ENCODE measurements around the gene LRRC14B.
"Not testable (repeated sequence)": the region's sequence is repeated elsewhere in the genome, so short reads cannot be mapped to it uniquely, and the experiment has no call there.

The LRRC14B gene

DNA sequence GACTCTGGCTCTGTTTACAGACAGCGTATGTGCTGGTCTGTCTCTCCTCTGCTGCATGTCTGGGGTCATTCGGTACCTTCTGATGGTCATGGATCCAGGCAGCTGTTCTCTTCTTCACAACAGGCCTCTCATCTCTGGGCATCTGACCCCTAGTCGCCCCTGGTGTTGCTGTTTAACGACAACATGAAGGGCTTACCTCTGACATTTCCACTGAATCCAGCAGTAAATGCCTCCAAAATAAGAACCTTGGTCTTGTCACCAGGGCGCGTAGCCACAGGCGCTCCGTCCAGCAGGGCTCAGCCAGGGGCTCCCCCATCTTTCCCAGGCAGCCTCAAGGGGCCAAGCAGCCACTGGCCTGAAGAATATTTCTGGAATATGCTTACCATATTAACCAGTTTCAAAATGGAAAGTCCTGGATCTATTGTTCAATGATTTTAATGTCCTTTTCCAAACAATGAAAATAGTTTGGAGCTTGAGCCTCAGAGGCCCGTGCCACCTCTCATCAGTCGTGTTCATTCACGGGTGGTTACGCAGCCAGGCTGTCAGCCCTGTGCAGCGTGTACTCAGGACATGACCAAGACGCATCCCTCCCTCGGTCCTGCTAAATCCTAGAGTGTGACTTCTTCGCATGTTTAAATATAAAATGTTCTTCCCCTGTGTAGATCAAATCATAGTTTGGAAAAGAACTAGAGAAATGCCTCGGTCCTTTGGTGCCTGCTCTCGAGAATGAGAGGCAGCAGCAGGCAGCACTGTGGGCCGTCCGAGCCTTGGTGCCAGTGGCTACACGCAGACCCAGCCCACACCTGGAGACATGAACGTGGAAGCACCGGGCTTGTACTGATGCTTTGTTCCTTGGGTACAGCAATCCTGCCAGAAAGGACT, 30.1 kb upstream of the LRRC14B start:
- no peak for DNase-seq

DNA sequence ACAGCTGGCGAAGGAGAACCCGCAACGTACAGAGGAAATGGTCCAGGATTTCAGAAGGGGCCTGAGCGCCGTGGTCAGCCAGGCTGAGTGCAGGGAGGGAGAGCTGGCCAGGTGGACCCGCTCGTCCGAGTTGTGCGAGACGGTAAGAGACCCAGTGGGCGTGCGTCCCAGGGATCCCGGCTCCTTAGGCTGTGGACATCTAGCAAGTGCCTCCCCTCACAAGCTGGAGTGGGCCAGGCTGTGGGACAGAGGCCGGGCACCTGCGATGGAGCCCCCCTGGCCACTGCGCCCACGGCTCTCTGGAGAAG, 29.5 kb upstream of the LRRC14B start:
- no peak for DNase-seq

DNA sequence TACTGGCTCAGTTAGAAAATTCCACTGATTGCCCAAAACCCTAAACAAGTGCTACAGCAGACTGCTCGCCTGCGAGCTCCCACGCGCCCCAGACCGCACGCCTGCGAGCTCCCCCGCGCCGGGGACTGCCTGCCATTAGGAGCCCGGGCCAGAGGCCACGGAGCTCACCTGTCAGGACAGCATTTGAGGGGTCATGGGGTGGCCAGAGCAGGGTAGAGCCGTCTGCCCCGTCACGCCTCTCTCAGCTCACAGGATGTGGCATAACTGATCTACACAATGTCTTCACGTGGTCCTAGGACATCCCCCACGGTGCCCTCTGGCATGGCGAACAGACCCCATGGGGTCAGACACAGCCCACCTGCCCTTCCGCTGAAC, 29.1 kb upstream of the LRRC14B start:
- DNase-seq: no peak

DNA sequence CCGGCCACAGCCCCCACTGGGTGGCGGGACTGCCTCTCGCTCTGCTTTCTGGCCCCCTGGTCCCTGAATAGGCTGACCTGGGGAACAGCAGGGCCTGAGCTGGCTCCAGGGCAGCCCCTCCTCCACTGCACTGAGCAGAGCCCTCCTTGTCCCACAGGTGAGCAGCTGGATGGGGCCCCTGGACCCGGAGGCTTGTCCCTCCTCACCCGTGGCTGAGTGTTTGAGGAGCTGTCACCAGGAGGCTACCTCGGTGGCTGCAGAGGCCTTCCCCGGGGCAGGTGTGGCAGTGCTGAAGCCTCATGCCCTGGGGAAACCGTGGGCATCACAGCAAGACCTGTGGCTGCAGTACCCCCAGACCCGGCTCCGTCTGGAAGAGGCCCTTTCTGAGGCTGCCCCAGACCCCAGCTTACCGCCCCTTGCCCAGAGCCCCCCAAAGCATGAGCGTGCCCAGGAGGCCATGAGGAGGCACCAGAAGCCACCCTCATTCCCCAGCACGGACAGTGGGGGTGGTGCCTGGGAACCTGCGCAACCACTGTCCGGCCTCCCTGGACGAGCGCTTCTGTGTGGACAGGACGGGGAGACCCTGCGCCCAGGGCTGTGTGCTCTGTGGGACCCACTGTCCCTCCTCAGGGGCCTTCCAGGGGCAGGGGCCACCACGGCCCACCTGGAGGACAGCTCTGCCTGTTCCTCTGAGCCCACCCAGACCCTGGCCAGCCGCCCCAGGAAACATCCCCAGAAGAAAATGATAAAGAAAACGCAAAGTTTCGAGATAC, 28.5 kb upstream of the LRRC14B start:
- no peak for DNase-seq

DNA sequence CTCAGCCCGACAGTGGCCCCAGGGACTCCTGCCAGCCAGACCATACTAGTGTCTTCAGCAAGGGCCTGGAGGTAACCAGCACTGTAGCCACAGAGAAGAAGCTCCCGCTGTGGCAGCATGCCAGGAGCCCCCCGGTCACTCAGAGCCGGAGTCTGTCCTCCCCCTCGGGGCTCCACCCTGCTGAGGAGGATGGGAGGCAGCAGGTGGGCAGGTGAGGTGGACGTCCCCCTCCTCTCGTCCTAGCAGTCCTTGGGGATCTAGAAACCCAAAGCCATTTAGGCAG, 28.0 kb upstream of the LRRC14B start:
- DNase-seq: no peak

DNA sequence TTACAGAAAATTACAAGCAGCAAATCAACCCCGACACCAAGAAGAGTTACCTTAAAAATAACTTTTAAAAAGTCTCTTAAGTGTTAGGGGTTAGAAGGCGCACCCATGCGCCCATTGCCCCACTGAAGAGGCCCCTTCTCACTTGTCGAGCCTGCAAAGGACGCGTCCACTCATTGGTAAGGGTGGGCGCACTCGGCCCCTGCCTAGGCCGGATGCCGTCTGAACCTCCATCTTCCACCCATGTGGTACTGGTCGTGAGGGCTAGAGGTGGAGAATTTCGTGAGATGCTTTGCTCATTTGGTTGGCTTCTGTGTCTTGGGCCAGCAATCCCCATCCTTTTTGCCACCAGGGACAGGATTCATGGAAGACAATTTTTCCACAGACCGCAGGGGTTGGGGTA, 27.5 kb upstream of the LRRC14B start:
- no peak for DNase-seq

DNA sequence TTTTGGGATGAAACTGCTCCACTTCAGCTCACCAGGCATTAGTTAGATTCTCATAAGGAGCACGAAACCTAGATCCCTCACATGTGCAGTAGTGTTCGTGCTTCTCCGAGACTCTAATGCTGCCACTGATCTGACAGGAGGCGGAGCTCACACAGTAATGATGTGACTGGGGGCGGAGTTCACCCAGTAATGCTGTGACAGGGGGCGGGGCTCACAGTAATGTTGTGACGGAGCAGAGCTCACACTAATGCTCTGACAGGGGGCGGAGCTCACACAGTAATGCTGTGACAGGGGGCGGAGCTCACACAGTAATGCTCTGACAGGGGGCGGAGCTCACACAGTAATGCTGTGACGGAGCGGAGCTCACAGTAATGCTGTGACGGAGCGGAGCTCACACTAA, 27.1 kb upstream of the LRRC14B start:
- DNase-seq: no peak

DNA sequence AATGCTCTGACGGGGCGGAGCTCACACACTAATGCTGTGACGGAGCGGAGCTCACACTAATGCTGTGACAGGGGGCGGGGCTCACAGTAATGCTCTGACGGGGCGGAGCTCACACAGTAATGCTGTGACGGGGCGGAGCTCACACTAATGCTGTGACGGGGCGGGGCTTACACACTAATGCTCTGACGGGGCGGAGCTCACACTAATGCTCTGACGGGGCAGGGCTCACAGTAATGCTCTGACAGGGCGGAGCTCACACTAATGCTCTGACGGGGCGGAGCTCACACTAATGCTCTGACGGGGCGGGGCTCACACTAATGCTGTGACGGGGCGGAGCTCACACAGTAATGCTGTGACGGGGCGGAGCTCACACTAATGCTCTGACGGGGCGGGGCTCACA, 26.5 kb upstream of the LRRC14B start:
- not testable (repeated sequence) for DNase-seq

DNA sequence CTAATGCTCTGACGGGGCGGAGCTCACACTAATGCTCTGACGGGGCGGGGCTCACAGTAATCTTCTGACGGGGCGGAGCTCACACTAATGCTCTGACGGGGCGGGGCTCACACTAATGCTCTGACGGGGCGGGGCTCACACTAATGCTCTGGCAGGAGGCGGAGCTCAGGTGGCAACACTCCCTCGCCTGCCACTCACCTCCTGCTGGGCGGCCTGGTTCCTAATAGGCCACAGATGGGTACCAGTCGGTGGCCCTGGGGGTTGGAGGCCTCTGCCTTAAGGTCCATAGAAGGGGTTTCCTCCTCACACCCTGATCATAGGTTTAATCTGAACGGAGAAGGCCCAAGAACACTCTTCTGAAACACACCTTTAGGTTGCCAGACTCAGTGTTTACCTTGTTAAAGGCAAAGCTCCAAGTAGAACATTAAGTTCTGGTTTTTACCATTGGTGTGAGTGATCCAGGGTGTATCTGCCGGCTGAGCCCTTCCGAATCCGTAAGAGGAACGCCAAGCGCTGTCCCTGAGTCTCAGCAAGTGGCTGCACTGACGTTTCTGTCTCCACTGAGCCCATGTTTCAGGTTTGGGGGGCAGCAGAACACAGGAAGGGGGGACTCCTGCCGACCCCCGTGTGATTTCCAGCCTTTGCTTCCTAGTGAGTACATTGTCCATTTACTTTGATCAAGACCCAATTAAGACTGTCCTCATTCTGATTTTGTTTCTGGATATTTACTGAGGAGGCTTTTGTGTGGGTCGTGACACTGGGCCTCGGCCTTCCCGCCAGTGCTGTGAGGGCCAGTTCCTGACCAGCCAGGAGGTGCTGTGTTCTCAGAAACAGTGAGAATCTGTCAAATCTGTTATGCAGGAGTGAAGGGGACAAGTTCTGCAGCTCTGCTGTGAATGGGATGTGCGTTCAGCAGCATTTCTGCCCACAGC, 24.6 kb upstream of the LRRC14B start:
- no peak for DNase-seq

DNA sequence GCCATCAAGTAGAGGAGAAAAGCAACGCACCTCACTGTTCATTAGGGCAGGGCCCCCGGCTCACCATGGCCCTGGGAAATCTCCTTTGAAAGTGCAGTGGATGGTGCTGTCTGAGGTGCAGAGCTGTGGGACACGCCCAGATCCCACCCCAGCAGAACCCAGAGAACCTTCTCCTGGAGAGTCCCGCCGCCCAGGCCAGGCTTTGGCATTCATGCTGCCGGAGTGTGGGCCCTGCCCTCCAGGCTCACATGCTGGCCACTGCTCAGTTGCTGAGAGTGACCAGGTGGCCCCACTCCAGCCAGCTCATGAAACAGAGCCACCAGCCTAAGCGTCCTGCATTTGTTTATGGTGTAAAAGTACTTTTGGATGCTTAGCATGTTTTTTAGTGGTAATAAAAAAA, 23.8 kb upstream of the LRRC14B start:
- DNase-seq: no peak

DNA sequence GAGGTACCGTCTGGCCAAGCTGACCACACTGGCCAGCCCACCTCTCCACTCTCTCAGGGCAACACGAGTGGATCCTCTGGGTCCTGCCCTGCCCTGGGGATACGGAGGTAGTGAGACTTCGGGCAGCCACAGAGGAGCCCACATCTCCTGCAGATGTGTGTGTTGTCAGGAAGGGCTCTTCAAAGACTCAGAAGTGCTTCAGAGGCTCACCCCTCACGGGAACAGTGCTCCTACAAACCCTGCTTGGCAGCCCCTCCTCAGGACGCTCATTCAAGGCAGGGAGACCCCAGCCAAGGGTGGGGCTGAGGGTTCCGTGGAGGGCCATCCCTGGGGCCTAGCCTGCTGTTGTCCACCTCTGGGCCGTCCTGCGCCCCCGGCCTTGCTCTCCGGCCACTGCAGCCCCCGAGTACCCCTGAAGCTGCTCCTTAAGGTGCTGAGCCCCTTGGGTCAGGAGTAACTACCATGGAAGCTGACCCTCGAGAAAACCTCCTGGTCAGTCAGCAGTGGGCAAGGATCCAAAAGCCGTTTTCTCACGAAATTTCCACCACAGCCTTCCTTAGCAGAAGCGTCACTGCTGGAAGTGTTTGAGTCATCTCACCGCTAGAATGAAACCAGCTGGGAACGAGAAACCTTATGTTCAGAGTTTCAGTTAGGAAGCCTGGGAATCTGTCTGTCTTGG, 23.2 kb upstream of the LRRC14B start:
- no peak for DNase-seq

DNA sequence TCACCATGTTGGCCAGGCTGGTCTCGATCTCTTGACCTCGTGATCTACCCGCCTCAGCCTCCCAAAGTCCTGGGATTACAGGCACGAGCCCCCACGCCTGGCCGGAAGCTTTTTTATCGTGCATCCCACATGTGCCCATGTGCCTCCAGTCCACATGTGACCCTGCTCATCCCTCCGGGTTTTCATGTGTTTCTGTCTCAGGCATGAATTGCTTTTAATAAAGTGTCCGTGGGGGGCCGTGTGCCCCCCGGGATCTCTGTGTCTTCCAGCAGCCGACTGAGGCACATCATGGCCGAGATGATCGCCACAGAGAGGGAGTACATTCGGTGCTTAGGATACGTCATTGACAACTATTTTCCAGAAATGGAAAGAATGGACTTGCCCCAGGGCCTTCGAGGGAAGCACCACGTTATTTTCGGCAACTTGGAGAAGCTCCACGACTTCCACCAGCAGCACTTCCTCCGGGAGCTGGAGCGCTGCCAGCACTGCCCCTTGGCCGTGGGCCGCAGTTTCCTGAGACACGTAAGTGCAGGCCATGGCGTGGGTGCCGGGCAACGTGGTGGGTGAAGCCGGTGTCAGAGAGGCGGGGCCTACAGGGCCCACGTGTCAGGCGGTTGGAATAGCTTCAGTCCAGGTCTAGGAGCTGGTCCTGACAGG, 22.1 kb upstream of the LRRC14B start:
- DNase-seq: no peak

DNA sequence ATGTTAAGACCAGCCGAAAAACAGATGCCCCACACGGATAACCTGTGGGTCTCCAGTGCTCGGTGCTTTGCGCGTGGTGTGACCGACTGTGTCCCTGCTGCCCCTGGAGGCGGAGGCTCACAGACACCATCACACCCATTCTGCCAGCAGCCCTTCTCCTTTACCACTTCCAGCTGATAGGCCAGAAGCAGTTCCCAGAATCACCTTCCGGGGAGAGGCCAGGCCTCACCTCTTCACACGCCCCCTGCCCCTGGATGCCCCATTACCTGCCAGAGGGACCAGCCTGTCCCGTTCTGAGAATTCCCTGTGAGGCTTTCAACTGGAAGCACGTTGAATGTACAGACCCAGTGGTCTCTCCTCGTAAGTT, 21.6 kb upstream of the LRRC14B start:
- DNase-seq: no peak

DNA sequence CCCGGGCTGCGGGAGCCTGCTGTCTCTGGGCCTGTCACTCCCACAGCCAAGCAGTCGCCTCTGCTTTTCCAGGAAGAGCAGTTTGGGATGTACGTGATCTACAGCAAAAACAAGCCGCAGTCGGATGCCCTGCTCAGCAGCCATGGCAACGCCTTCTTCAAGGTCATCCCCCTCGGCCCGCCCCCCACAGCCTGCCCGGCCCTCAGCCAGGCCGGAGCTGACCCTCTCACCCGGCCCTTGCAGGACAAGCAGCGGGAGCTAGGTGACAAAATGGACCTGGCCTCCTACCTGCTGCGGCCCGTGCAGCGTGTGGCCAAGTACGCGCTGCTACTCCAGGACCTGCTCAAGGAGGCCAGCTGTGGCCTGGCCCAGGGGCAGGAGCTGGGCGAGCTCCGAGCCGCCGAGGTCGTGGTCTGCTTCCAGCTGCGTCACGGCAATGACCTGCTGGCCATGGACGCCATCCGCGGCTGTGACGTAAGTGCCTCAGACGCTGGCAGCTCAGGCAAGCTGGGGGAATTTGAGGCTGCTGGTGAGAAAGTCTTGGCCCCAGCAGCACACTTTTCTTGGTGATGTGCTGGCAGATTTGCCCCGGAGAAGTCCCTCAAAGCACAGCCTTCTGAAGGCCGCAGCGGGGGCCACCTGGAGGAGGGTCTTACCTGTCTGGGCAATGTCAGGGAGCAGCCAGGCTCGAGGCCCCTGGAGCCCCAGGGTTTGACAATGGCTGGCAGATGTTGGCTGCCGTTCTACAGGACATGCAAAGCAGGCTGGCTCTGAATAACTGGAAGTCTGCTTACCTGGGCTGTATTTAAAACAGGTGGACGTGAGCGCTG, 20.1 kb upstream of the LRRC14B start:
- no peak for DNase-seq

DNA sequence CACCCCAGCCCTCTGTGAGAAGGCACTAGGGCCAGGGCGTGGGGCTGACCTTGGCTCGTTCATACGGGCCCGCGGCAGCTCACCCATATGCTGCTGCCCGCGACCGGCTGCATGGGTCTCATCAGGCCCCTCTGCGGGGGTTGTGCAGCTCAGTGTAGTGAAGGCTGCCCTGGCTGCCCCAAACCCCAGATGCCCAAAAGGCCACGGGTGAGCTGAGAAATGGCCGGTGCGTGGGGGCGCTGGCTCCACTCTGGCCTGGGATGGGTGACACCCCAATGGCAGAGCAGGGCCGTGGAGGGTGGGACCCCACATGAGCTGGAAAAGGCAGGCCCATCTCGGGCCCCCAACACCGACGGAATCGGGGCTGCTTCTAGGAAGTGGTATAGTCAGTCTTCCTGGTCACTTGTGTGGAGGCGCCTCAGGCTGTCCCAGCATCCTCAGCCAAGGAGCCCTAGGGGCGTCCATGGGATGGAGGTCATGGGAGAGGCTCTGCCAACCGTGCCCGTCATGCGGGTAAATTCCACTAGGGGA, 19.4 kb upstream of the LRRC14B start:
- DNase-seq: no peak

DNA sequence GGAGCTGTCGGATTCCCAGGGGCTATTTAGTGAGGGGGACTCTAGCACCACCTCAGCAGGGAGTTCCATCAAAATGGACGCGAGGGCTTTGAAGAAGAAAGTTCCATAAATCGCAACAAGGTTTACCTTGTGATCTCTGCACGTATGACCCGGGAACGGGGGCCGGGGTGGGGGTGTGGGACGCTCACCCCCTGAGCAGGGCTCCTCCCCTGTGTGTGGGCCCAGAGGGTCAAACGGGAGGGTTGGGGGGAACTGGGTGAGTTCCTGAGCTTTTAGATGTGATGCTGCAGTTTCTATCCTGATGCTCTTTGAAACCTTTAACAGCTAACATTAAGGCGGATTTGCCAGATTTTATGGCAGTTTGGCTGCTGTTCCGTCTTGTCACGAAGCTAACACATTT, 18.9 kb upstream of the LRRC14B start:
- no peak for DNase-seq

DNA sequence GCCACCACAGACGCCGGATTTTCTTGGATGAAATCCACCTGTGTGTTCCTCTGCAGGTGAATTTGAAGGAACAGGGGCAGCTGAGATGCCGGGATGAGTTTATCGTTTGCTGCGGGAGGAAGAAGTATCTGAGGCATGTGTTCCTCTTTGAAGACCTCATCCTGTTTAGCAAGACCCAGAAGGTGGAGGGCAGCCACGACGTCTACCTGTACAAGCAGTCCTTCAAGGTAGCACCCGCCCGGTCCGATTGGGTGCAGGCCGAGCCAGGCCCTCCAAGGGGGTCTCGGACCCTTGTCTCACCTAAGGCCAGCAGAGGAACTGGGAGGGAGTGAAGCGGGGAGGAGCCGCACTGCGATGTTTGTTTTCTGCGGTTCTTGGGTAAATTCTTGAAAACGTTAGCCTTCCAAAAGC, 18.4 kb upstream of the LRRC14B start:
- DNase-seq: no peak

DNA sequence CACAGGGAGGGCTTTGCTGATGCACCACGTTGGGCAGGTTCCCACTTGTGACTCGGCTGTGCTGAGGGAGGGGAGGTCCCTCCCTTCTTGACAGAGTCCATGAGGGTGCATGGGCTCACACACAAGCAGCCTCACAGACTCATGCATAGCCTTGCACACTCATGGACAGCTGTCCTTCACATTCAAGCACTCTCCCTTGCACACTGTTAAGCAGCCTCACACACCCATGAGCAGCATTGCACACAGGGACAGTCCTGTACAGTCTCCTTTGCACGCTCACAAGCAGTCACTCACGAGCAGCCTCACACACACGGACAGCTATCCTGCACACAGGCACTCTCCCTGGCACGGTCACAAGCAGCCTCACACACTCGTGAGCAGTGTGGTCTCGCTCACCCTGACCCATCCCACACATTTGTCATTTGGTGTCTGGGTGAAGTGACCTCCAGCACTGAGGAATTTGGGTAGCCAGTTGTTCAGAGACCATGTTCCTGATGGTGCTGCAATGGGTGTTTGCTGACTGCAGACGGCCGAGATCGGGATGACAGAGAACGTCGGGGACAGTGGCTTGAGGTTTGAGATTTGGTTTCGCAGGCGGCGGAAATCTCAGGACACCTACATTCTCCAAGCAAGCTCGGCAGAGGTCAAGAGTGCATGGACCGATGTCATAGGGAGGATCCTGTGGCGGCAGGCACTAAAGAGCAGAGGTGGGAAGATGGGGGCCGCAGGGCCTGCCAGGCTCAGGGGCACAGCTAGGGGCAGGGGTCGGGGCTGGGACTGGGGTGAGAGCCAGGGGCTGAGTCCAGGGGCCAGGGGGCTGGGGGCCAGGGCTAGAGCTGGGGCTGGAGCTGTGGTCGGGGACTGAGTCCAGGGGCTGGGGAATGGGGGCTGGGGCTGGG, 17.7 kb upstream of the LRRC14B start:
- no peak for DNase-seq

DNA sequence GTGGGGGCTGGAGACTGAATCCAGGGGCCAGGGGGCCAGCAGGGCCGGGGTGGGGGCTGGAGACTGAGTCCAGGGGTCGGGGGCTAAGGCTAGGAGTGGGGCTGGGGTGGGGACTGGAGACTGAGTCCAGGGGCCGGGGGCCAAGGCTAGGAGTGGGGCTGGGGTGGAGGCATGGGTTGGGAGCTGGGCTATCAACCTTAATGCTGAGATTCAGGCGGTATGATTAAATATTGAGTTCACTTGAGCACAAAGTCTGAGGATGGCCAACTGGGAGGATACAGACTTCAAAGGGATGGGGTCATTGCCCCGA, 17.0 kb upstream of the LRRC14B start:
- DNase-seq: no peak

DNA sequence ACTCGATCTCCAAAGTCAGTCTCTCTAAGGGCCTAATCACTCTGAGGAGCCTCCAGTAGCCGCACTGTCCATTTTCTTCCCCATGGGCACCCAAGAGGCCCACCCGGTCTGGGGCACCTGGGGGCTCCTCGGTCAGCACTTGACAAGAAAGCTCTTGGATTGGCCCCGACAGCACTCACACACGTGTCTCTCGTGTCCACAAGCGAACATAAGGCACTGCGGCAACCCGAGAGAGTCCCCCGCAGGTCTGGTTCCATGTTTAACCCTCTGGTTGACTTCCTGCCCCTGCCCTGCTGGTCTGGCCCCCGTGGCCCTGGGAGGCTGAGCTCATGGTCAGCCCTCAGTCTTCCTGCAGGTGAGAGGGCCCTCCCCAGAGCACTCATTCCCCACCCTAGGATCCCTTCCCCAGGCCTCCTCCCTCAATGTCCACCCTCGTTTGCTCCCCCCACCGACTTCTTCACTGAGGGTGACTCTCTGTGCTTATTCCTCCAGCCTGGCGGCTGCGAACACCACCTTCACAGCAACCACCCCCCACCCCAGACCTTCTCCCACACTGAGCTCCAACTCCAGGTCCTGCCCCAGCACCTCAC, 16.3 kb upstream of the LRRC14B start:
- no peak for DNase-seq
